Breast epithelium (tissue), 3 donors: Measurements from ENCODE around the gene GULP1.

Source experiments
- POLR2A ChIP-seq: fragments of 450-650 bp; IDR thresholded peaks from one replicate; pipeline ENCODE4 v1.6.1; 2016; ENCODE audit warnings: antibody characterized with exemption, mild to moderate bottlenecking, moderate library complexity
- POLR2AphosphoS5 ChIP-seq, 3 donors: sonication (generic); formaldehyde crosslinking; IDR thresholded peaks; one replicate each; pipeline ENCODE4 v1.6.1; 2017; ENCODE audit warnings: antibody characterized with exemption in 3 of 3
- TF ChIP-seq, protein P1 (sequence below), 3 donors: fragments of 450-650 bp; IDR thresholded peaks; one replicate each; pipeline ENCODE4 v1.5.1; 2016 to 2017; ENCODE audit warnings: antibody characterized with exemption in 3 of 3, mild to moderate bottlenecking in 3 of 3, moderate library complexity in 3 of 3

- TF ChIP-seq, protein P1, sequence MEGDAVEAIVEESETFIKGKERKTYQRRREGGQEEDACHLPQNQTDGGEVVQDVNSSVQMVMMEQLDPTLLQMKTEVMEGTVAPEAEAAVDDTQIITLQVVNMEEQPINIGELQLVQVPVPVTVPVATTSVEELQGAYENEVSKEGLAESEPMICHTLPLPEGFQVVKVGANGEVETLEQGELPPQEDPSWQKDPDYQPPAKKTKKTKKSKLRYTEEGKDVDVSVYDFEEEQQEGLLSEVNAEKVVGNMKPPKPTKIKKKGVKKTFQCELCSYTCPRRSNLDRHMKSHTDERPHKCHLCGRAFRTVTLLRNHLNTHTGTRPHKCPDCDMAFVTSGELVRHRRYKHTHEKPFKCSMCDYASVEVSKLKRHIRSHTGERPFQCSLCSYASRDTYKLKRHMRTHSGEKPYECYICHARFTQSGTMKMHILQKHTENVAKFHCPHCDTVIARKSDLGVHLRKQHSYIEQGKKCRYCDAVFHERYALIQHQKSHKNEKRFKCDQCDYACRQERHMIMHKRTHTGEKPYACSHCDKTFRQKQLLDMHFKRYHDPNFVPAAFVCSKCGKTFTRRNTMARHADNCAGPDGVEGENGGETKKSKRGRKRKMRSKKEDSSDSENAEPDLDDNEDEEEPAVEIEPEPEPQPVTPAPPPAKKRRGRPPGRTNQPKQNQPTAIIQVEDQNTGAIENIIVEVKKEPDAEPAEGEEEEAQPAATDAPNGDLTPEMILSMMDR (IDR thresholded peaks at IDR 0.05): no peak
- TF ChIP-seq POLR2A (no peak), POLR2AphosphoS5 (IDR thresholded peaks at IDR 0.05) (no peak)
Measured at GRCh38 chr2:188243381-188243780, 48.3 kb upstream of the GULP1 start.
